HEK293 (cell line): ENCODE measurements around the gene TOPAZ1.

Experiments used
- CTCF ChIA-PET: fragments of 350-600 bp; formaldehyde crosslinking; extraction: SDS; loops from one replicate; lab custom pipeline; 2021; ENCODE audit warnings: antibody characterized with exemption; lab: Yijun Ruan, JAX
- POLR2A ChIA-PET: fragments of 300-600 bp; formaldehyde crosslinking; extraction: SDS; loops from one replicate; lab custom pipeline; 2020; ENCODE audit warnings: antibody characterized with exemption, inconsistent platforms; lab: Yijun Ruan, JAX
- H3K27ac ChIP-seq: fragments of 200-500 bp; sonication (Bioruptor generic); 2 replicates; pipeline ENCODE4 v1.5.1; 2014; ENCODE audit warnings: low read depth, low read length, control low read depth, inconsistent platforms; ENCODE audit errors: extremely low read depth
- H3K36me3 ChIP-seq, 2 experiments: fragments of 200-500 bp in 1 of 2; sonication (Bioruptor generic) in 1 of 2; 1 replicate in 1 of 2; 2 replicates in 1 of 2; pipeline ENCODE4 v1.5.1; 2014 to 2017; ENCODE audit warnings: inconsistent platforms in 2 of 2, low read length in 2 of 2; ENCODE audit not compliant: control insufficient read depth in 2 of 2, insufficient read depth in 1 of 2
- H3K4me1 ChIP-seq: fragments of 200-500 bp; sonication (Bioruptor generic); 2 replicates; pipeline ENCODE4 v1.5.1; 2014; ENCODE audit warnings: mild to moderate bottlenecking, low read length, inconsistent platforms; ENCODE audit not compliant: control insufficient read depth, insufficient read depth
- H3K4me3 ChIP-seq: 2 replicates; pipeline ENCODE4 v1.5.1; 2011; ENCODE audit warnings: low read depth, mild to moderate bottlenecking, control low read depth, low read length, moderate library complexity
- H3K9me3 ChIP-seq: fragments of 200-500 bp; sonication (Bioruptor generic); 2 replicates; pipeline ENCODE4 v1.5.1; 2014; ENCODE audit warnings: low read depth, low read length, inconsistent platforms; ENCODE audit not compliant: control insufficient read depth, insufficient read depth
- ATF2 ChIP-seq: fragments of 450-650 bp; formaldehyde crosslinking; IDR thresholded peaks from 2 replicates; pipeline ENCODE4 v1.5.1; 2016; ENCODE audit warnings: missing biosample characterization, missing genetic modification characterization, low read depth
- MYNN ChIP-seq: fragments of 450-650 bp; formaldehyde crosslinking; IDR thresholded peaks from 2 replicates; pipeline ENCODE4 v1.5.1; 2016; ENCODE audit warnings: missing biosample characterization, missing genetic modification characterization, borderline replicate concordance
- PATZ1 ChIP-seq: fragments of 450-650 bp; formaldehyde crosslinking; IDR thresholded peaks from 2 replicates; pipeline ENCODE4 v1.5.1; 2016; ENCODE audit warnings: missing biosample characterization, missing genetic modification characterization
- ZBTB21 ChIP-seq: fragments of 450-650 bp; formaldehyde crosslinking; IDR thresholded peaks from 2 replicates; pipeline ENCODE4 v1.5.1; 2017; ENCODE audit warnings: missing biosample characterization, missing genetic modification characterization
- ZFP3 ChIP-seq: fragments of 450-650 bp; formaldehyde crosslinking; IDR thresholded peaks from 2 replicates; pipeline ENCODE4 v1.5.1; 2016; ENCODE audit warnings: low read depth, missing biosample characterization, missing genetic modification characterization
- ZNF121 ChIP-seq: fragments of 450-650 bp; formaldehyde crosslinking; IDR thresholded peaks from 2 replicates; pipeline ENCODE4 v1.5.1; 2016; ENCODE audit warnings: missing biosample characterization, missing genetic modification characterization
- ZNF140 ChIP-seq: fragments of 450-650 bp; formaldehyde crosslinking; IDR thresholded peaks from 2 replicates; pipeline ENCODE4 v1.5.1; 2016; ENCODE audit warnings: missing biosample characterization, missing genetic modification characterization
- ZNF211 ChIP-seq: fragments of 450-650 bp; formaldehyde crosslinking; IDR thresholded peaks from 2 replicates; pipeline ENCODE4 v1.5.1; 2016; ENCODE audit warnings: low read depth, missing biosample characterization, missing genetic modification characterization
- ZNF280C ChIP-seq: fragments of 450-650 bp; formaldehyde crosslinking; IDR thresholded peaks from 2 replicates; pipeline ENCODE4 v1.5.1; 2016; ENCODE audit warnings: missing biosample characterization, missing genetic modification characterization
- ZNF280D ChIP-seq: fragments of 450-650 bp; formaldehyde crosslinking; IDR thresholded peaks from 2 replicates; pipeline ENCODE4 v1.5.1; 2016; ENCODE audit warnings: missing biosample characterization, missing genetic modification characterization
- ZNF302 ChIP-seq: fragments of 450-650 bp; formaldehyde crosslinking; IDR thresholded peaks from 2 replicates; pipeline ENCODE4 v1.5.1; 2016; ENCODE audit warnings: missing biosample characterization, missing genetic modification characterization, low read depth
- ZNF391 ChIP-seq: fragments of 450-650 bp; formaldehyde crosslinking; IDR thresholded peaks from 2 replicates; pipeline ENCODE4 v1.5.1; 2016; ENCODE audit warnings: low read depth, missing biosample characterization, missing genetic modification characterization, borderline replicate concordance
- ZNF423 ChIP-seq: fragments of 450-650 bp; formaldehyde crosslinking; IDR thresholded peaks from 2 replicates; pipeline ENCODE4 v1.5.1; 2016; ENCODE audit warnings: missing biosample characterization, missing genetic modification characterization
- ZNF501 ChIP-seq: fragments of 450-650 bp; formaldehyde crosslinking; IDR thresholded peaks from 2 replicates; pipeline ENCODE4 v1.5.1; 2016; ENCODE audit warnings: missing biosample characterization, missing genetic modification characterization
- ZNF514 ChIP-seq: fragments of 450-650 bp; formaldehyde crosslinking; IDR thresholded peaks from 2 replicates; pipeline ENCODE4 v1.5.1; 2016; ENCODE audit warnings: missing biosample characterization, missing genetic modification characterization
- ZNF549 ChIP-seq: fragments of 450-650 bp; IDR thresholded peaks from 2 replicates; pipeline ENCODE4 v1.5.1; 2018; ENCODE audit warnings: missing biosample characterization, missing genetic modification characterization, mild to moderate bottlenecking, inconsistent platforms, moderate library complexity
- ZNF664 ChIP-seq: fragments of 450-650 bp; formaldehyde crosslinking; IDR thresholded peaks from 2 replicates; pipeline ENCODE4 v1.5.1; 2016; ENCODE audit warnings: missing biosample characterization, missing genetic modification characterization
- ZNF747 ChIP-seq: fragments of 450-650 bp; formaldehyde crosslinking; IDR thresholded peaks from 2 replicates; pipeline ENCODE4 v1.5.1; 2016; ENCODE audit warnings: missing biosample characterization, missing genetic modification characterization
- ZNF76 ChIP-seq: fragments of 450-650 bp; formaldehyde crosslinking; IDR thresholded peaks from 2 replicates; pipeline ENCODE4; 2016; ENCODE audit warnings: low read depth, missing biosample characterization, missing genetic modification characterization, borderline replicate concordance
- ZNF837 ChIP-seq: fragments of 450-650 bp; formaldehyde crosslinking; IDR thresholded peaks from 2 replicates; pipeline ENCODE4 v1.5.1; 2016; ENCODE audit warnings: missing biosample characterization, missing genetic modification characterization

The TOPAZ1 gene

GRCh38 chr3:44259404-44259803, 17.7 kb downstream of the TOPAZ1 start:
- no peaks in the 10 kb centered on the region for H3K9me3 ChIP-seq
- H3K4me3 ChIP-seq, result no peak overlapping the region
- H3K36me3 ChIP-seq, result no peaks in the 10 kb centered on the region
- no peak for TF ChIP-seq ZNF76 (tag by site-specific recombination)
- no peak for TF ChIP-seq ZNF211 (tag by site-specific recombination)
- no peak for TF ChIP-seq ZNF280D
- TF ChIP-seq ZNF302, result no peak
- TF ChIP-seq ZNF549, result no peak
- no peak for TF ChIP-seq MYNN
- TF ChIP-seq ZFP3 (tag by site-specific recombination), result no peak
- TF ChIP-seq ZNF121, result no peak
- TF ChIP-seq ZNF747, result no peak
- no peak for TF ChIP-seq ZNF140
- TF ChIP-seq ZNF423, result no peak
- no peak for TF ChIP-seq PATZ1
- no peak for TF ChIP-seq ATF2 (tag by site-specific recombination)
- TF ChIP-seq ZNF501 (tag by site-specific recombination), result no peak
- no peak for TF ChIP-seq ZNF514 (tag by site-specific recombination)
- TF ChIP-seq ZBTB21 (tag by site-specific recombination), result no peak
- TF ChIP-seq ZNF664 (tag by site-specific recombination), result no peak
- TF ChIP-seq ZNF391 (tag by site-specific recombination), result no peak
- TF ChIP-seq ZNF837 (tag by site-specific recombination), result no peak
- TF ChIP-seq ZNF280C, result no peak
- H3K27ac ChIP-seq, result no peak overlapping the region
- ChIA-PET POLR2A (no interaction called here), CTCF (no interaction called here)
- H3K4me1 ChIP-seq, result no peaks in the 10 kb centered on the region
